HG02938 (cell line): Measurements from ENCODE around the gene KRTAP10-3.

Experiments used
- ATAC-seq: cut with Tn5 transposase; IDR thresholded peaks from one replicate; pipeline ENCODE4 v1.9.1; 2021; ENCODE audit warnings: mild to moderate bottlenecking, moderate library complexity; ENCODE audit not compliant: unreplicated experiment

The KRTAP10-3 gene

GRCh38 chr21:44530903-44531605 lies 27.5 kb downstream of the KRTAP10-3 start:
- ATAC-seq, result no peak

- no peak for ATAC-seq
Measured at GRCh38 chr21:44530221-44530902, 28.2 kb downstream of the KRTAP10-3 start.

- no peak for ATAC-seq
Measured at GRCh38 chr21:44529503-44530125, 29.0 kb downstream of the KRTAP10-3 start.

DNA sequence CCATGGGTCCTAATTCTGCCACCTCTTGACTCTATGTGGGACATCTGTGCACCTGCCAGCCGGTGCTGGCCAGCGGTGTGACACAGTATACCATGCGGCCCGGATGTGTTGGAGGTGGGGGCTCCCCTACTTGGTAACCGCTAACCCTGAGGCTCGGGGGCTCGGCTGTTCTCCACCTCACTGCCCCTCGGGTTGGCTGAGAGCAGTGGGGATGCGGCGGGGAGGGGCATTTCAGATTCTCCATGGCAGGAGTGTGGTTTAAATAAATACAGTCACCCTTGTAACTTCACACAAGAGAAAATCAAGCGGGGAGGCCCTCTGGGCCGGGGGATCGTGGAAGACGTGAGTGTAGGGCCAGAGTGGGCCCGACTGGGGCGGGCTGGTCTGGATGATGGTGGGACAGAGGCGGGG lies 29.6 kb downstream of the KRTAP10-3 start:
- ATAC-seq, result no peak

DNA sequence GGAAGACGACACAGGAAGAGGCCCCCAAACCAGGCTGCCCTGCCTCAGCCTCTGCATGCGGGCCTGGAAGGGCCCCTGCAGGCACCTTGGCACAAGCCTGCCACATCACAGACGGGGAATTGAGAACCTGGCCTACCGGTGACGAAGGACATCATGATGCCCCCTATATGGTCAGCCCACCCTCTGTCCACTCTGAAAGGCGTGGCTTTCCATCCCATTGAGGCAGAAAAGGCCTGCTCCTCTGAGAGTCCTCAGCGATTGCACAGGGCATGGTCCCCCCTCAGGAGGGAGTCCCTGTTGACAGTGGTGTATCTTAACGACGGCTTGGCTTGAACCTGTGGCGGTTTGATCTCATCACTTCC lies 30.0 kb downstream of the KRTAP10-3 start:
- ATAC-seq, result no peak

- no peak for ATAC-seq
Measured at GRCh38 chr21:44527983-44528633, 30.5 kb downstream of the KRTAP10-3 start.

- ATAC-seq, result no peak
Measured at GRCh38 chr21:44527156-44527982, 31.2 kb downstream of the KRTAP10-3 start.

- no peak for ATAC-seq
Measured at GRCh38 chr21:44526096-44526997, 32.2 kb downstream of the KRTAP10-3 start.

- ATAC-seq, result no peak
Measured at GRCh38 chr21:44525391-44526095, 33.1 kb downstream of the KRTAP10-3 start.

- no peak for ATAC-seq
Measured at GRCh38 chr21:44524414-44525371, 33.9 kb downstream of the KRTAP10-3 start.

- no peak for ATAC-seq
Measured at GRCh38 chr21:44523567-44524413, 34.8 kb downstream of the KRTAP10-3 start.

DNA sequence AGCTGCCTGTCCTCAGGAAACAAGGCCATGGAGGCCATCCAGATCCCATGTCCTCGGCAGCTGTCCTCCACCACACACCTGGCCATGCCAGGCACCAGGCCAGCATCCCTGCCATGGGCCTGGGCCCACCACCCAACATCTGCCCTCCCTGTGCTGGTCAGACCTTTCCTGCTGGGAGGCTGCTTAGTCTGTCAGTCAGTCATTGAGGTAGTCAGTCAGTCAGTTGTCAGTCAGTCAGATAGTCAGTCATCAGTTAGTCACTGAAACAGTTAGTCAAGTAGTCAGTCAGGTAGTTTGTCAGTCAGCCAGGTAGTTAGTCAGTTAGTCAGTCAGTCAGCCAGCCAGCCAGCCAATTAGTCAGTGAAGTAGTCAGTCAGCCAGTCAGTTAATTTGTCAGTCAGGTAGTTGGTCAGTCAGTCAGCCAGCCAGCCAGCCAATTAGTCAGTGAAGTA lies 35.8 kb downstream of the KRTAP10-3 start:
- no peak for ATAC-seq

- ATAC-seq, result no peak
Measured at GRCh38 chr21:44521928-44522752, 36.5 kb downstream of the KRTAP10-3 start.

DNA sequence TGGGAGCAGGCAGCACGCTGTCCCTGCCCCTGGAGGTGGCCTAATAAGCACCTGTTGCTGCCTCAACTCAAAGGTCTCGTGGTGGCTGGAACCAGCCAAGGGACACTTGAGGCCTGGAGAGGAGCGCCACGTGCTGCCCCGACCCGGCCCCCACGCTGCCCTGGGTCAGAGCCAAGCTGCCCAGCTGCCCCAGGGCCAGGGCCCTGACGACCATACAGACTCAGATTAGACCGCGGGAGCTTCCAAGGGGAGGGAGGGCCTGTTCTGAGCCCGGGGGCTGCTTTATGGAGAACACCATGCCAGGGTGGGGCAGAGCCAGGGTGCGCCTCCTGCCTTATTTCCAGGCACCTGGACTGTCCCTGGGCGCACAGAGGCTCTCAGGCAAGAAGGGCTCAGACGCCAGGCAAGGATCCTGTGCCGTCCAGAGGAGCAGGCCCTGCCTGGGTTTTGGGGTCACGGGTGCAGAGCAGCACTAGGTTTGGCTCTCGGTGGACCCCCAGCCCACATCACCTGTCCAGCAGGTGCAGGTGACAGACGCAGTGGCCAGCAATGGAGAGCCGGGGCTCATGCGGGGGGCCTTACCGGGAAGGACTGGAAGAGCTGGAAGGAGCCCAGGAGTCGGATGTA lies 37.2 kb downstream of the KRTAP10-3 start:
- ATAC-seq, result no peak
